ENCODE measurements around the gene RTRAF.

- TF ChIP-seq POLR2A (IDR thresholded peaks at IDR 0.05) (no peak), CTCF (IDR thresholded peaks at IDR 0.05 in 8 of 11, conservative IDR thresholded peaks at IDR 0.05 in 3 of 11) (no peak)
These were observed 35.3 kb upstream of the RTRAF start for GRCh38 chr14:51954031-51954430.

Measured in spleen (tissue), 7 donors.